WTC11 (cell line): Measurements from ENCODE around the gene TECR. TPM values are rescaled to one million over a fixed set of nuclear protein-coding genes. Genes with fewer than 3 reads are reported as not detected.

Source experiments
- ATF6 ChIP-seq: sonication (generic); formaldehyde crosslinking; IDR thresholded peaks from 2 replicates; pipeline ENCODE4 v1.8.1; 2023; ENCODE audit warnings: mild to moderate bottlenecking, missing genetic modification reagents
- E2F4 ChIP-seq: sonication (generic); formaldehyde crosslinking; IDR thresholded peaks from 2 replicates; pipeline ENCODE4 v1.8.1; 2022; ENCODE audit warnings: low read depth, mild to moderate bottlenecking, moderate library complexity, missing genetic modification reagents, borderline replicate concordance
- ETV6 ChIP-seq: sonication (generic); formaldehyde crosslinking; IDR thresholded peaks from 2 replicates; pipeline ENCODE4 v1.8.1; 2022; ENCODE audit warnings: mild to moderate bottlenecking, missing genetic modification reagents
- FOXK1 ChIP-seq: sonication (generic); formaldehyde crosslinking; IDR thresholded peaks from 2 replicates; pipeline ENCODE4 v1.8.0; 2022; ENCODE audit warnings: mild to moderate bottlenecking, moderate library complexity, missing genetic modification reagents
- FOXP1 ChIP-seq: sonication (generic); formaldehyde crosslinking; IDR thresholded peaks from 2 replicates; pipeline ENCODE4 v1.8.0; 2022; ENCODE audit warnings: missing genetic modification reagents, mild to moderate bottlenecking, moderate library complexity, borderline replicate concordance
- MAX ChIP-seq: sonication (generic); formaldehyde crosslinking; IDR thresholded peaks from 2 replicates; pipeline ENCODE4 v1.8.0; 2022; ENCODE audit warnings: mild to moderate bottlenecking, missing genetic modification reagents
- PRRX2 ChIP-seq: fragments of 250-450 bp; sonication (Bioruptor Pico); IDR thresholded peaks from 2 replicates; pipeline ENCODE4 v1.8.0; 2021; ENCODE audit warnings: mild to moderate bottlenecking
- SMAD3 ChIP-seq: sonication (generic); formaldehyde crosslinking; IDR thresholded peaks from 2 replicates; pipeline ENCODE4 v1.8.0; 2022; ENCODE audit warnings: missing genetic modification reagents, mild to moderate bottlenecking, borderline replicate concordance
- SMAD4 ChIP-seq: sonication (generic); formaldehyde crosslinking; IDR thresholded peaks from 2 replicates; pipeline ENCODE4 v1.8.0; 2022; ENCODE audit warnings: mild to moderate bottlenecking, missing genetic modification reagents
- SOX15 ChIP-seq: fragments of 250-450 bp; sonication (Bioruptor Pico); IDR thresholded peaks from 2 replicates; pipeline ENCODE4 v1.9.0; 2021; ENCODE audit warnings: mild to moderate bottlenecking
- USF1 ChIP-seq: sonication (generic); formaldehyde crosslinking; IDR thresholded peaks from 2 replicates; pipeline ENCODE4 v1.8.0; 2022; ENCODE audit warnings: mild to moderate bottlenecking, missing genetic modification reagents
- ZBTB21 ChIP-seq: sonication (generic); formaldehyde crosslinking; IDR thresholded peaks from 2 replicates; pipeline ENCODE4 v1.8.1; 2023; ENCODE audit warnings: mild to moderate bottlenecking, missing genetic modification reagents, borderline replicate concordance
- ZBTB43 ChIP-seq: sonication (generic); formaldehyde crosslinking; IDR thresholded peaks from 2 replicates; pipeline ENCODE4 v1.8.1; 2023; ENCODE audit warnings: mild to moderate bottlenecking, missing genetic modification reagents
- ZNF138 ChIP-seq: sonication (generic); formaldehyde crosslinking; conservative IDR thresholded peaks from 2 replicates; pipeline ENCODE4 v1.8.1; 2022; ENCODE audit warnings: mild to moderate bottlenecking, moderate library complexity, missing genetic modification reagents
- ZNF396 ChIP-seq: fragments of 250-450 bp; sonication (Bioruptor Pico); IDR thresholded peaks from 2 replicates; pipeline ENCODE4 v1.8.0; 2021; ENCODE audit warnings: mild to moderate bottlenecking, moderate library complexity, borderline replicate concordance
- ZNF532 ChIP-seq: fragments of 250-450 bp; sonication (Bioruptor Pico); IDR thresholded peaks from 2 replicates; pipeline ENCODE4 v1.9.0; 2021; ENCODE audit warnings: mild to moderate bottlenecking, borderline replicate concordance
- ZNF671 ChIP-seq: fragments of 250-450 bp; sonication (Bioruptor Pico); IDR thresholded peaks from 2 replicates; pipeline ENCODE4 v1.8.0; 2021; ENCODE audit warnings: mild to moderate bottlenecking
- total RNA-seq: library from RNA; stranded (reverse); gene quantifications from 3 replicates; pipeline ENCODE4 v1.2.3, GENCODE V29; 2021

TECR gene
- total RNA-seq, 1 experiment from 2014 or later: 161 TPM

- TF ChIP-seq ZNF532 (CRISPR knock-in tag) (no peak), FOXK1 (CRISPR knock-in tag) (peak; percentile 71), MAX (CRISPR knock-in tag) (peak; percentile 88), ETV6 (peak; percentile 36; the same call in 1 of the 2 replicates), SMAD4 (CRISPR knock-in tag) (no peak), ATF6 (CRISPR knock-in tag) (no peak), FOXP1 (CRISPR knock-in tag) (no peak), ZBTB43 (no peak), SOX15 (CRISPR knock-in tag) (no peak), ZNF138 (CRISPR knock-in tag) (no peak), E2F4 (CRISPR knock-in tag) (no peak), PRRX2 (CRISPR knock-in tag) (no peak), ZNF671 (CRISPR knock-in tag) (no peak), ZNF396 (no peak), ZBTB21 (no peak), USF1 (CRISPR knock-in tag) (peak; percentile 61; the same call in 1 of the 2 replicates), SMAD3 (CRISPR knock-in tag) (no peak)
Observed at GRCh38 chr19:14529254-14530004, at the start of gene TECR (continued).
